Kidney (tissue), 14 donors: ENCODE results near the gene FUBP3. TPM values are rescaled to one million over a fixed set of nuclear protein-coding genes. Genes with fewer than 3 reads are reported as not detected.

Experiments used
- DNase-seq, 5 donors: peaks; one replicate each; pipeline ENCODE4 v3.0.0-alpha.2; 2013 to 2020
- FAIRE-seq: peaks from 2 replicates; lab custom pipeline; 2012; peaks lifted over from hg19 to GRCh38; lab: Jason Lieb, UNC
- H3K27ac ChIP-seq, 2 donors: one replicate each; pipeline ENCODE4 v1.7.0; 2013; ENCODE audit warnings: low read depth in 2 of 2, low read length in 2 of 2, inconsistent platforms in 1 of 2
- H3K27me3 ChIP-seq: one replicate; pipeline ENCODE4 v1.7.1; 2013; ENCODE audit warnings: low read length, inconsistent platforms; ENCODE audit not compliant: control insufficient read depth, insufficient read depth
- H3K36me3 ChIP-seq, 3 donors: one replicate each; pipeline versions ENCODE4 v1.7.0 to v1.7.1; 2013; ENCODE audit warnings: low read length in 3 of 3, control low read depth in 1 of 3, inconsistent platforms in 1 of 3; ENCODE audit not compliant: insufficient read depth in 3 of 3, control insufficient read depth in 2 of 3
- H3K4me1 ChIP-seq, 3 donors: one replicate each; pipeline versions ENCODE4 v1.7.0 to v1.7.1; 2013; ENCODE audit warnings: low read length in 3 of 3, inconsistent platforms in 1 of 3, low read depth in 1 of 3; ENCODE audit not compliant: control insufficient read depth in 2 of 3, insufficient read depth in 2 of 3
- H3K4me3 ChIP-seq, 3 donors: one replicate each; pipeline versions ENCODE4 v1.7.0 to v1.8.1; 2013; ENCODE audit warnings: low read length in 3 of 3, control low read depth in 1 of 3, inconsistent platforms in 1 of 3
- H3K9ac ChIP-seq, 3 donors: one replicate each; pipeline versions ENCODE4 v1.7.0 to v1.7.1; 2013; ENCODE audit warnings: low read length in 3 of 3, control low read depth in 1 of 3, inconsistent platforms in 1 of 3
- H3K9me3 ChIP-seq, 3 donors: one replicate each; pipeline versions ENCODE4 v1.7.0 to v1.7.1; 2013; ENCODE audit warnings: low read length in 3 of 3, control low read depth in 1 of 3, inconsistent platforms in 1 of 3; ENCODE audit not compliant: control insufficient read depth in 2 of 3, insufficient read depth in 1 of 3
- intact Hi-C: fragments of 100-400 bp; cut with DNase I; formaldehyde crosslinking; loops from one replicate; pipeline ENCODE4 v1.11.1; 2022
- polyA plus RNA-seq: library from polyadenylated mRNA; stranded (reverse); fragments of 350-450 nt; fragmentation: Illumina TruSeq; extraction: RNeasy Lipid Tissue Mini Kit (QIAGEN cat#74804); gene quantifications from one replicate; pipeline ENCODE4 v1.2.3, GENCODE V29; 2014; ENCODE audit warnings: low read depth, low replicate concordance; ENCODE audit not compliant: insufficient read depth
- total RNA-seq: library from RNA; stranded (reverse); fragmentation: NEBNext Ultra II Directional; extraction: Animal tissue kit (Norgen Biotek cat#: 25700); gene quantifications from one replicate; pipeline ENCODE4 v1.2.1, GENCODE V29; 2021
- TF ChIP-seq, protein P1 (sequence below): IDR thresholded peaks from 3 replicates; pipeline ENCODE4 v1.5.1; 2012; ENCODE audit warnings: mild to moderate bottlenecking, moderate library complexity, borderline replicate concordance; ENCODE audit not compliant: insufficient read depth; ENCODE audit errors: extremely low read depth
- donor health status: control.
- donor health status: control.
- donor health status: control.
- donor health status: control.
- donor health status: control.
- donor health status: DM: yes; HTN: yes; CAD: no.
- donor health status: Normal renal cell carcinoma (clear cell type).

Gene FUBP3
- total and polyA plus RNA-seq, 2 donors from 2014 or later: 19.4 to 44.1 TPM

DNA sequence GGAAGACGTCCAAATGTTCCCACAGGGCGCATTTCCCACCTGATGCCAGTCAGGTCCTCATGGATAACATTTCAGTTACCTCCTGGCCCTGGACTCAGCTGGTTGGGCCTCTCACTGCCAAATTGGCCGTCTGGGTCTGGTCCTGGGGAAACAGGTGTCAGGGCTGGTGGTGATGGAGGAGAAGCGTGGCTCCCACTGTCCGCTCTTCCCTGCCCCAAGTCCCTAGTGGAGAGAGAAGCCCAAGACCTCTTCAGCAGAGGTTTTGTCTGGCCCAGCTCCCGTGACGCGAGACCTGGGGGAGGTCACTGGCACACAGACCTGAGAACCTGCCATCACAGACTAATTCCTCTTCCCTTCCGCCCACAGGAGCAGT lies 57.3 kb downstream of the FUBP3 start:
- TF ChIP-seq, protein P1, sequence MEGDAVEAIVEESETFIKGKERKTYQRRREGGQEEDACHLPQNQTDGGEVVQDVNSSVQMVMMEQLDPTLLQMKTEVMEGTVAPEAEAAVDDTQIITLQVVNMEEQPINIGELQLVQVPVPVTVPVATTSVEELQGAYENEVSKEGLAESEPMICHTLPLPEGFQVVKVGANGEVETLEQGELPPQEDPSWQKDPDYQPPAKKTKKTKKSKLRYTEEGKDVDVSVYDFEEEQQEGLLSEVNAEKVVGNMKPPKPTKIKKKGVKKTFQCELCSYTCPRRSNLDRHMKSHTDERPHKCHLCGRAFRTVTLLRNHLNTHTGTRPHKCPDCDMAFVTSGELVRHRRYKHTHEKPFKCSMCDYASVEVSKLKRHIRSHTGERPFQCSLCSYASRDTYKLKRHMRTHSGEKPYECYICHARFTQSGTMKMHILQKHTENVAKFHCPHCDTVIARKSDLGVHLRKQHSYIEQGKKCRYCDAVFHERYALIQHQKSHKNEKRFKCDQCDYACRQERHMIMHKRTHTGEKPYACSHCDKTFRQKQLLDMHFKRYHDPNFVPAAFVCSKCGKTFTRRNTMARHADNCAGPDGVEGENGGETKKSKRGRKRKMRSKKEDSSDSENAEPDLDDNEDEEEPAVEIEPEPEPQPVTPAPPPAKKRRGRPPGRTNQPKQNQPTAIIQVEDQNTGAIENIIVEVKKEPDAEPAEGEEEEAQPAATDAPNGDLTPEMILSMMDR: no peak
- H3K9me3 ChIP-seq: no peaks in the 10 kb centered on the region
- H3K4me3 ChIP-seq: no peak overlapping the region
- DNase-seq (no peak), FAIRE-seq (no peak)
- no peak overlapping the region for H3K27ac ChIP-seq
- no peaks in the 10 kb centered on the region for H3K27me3 ChIP-seq
- intact Hi-C loops: no loop called here
- peaks cover 0 to 15% (median 5%) of the 10 kb centered on the region in 3 donors for H3K36me3 ChIP-seq
- H3K9ac ChIP-seq: no peak overlapping the region
- H3K4me1 ChIP-seq: no peaks in the 10 kb centered on the region

DNA sequence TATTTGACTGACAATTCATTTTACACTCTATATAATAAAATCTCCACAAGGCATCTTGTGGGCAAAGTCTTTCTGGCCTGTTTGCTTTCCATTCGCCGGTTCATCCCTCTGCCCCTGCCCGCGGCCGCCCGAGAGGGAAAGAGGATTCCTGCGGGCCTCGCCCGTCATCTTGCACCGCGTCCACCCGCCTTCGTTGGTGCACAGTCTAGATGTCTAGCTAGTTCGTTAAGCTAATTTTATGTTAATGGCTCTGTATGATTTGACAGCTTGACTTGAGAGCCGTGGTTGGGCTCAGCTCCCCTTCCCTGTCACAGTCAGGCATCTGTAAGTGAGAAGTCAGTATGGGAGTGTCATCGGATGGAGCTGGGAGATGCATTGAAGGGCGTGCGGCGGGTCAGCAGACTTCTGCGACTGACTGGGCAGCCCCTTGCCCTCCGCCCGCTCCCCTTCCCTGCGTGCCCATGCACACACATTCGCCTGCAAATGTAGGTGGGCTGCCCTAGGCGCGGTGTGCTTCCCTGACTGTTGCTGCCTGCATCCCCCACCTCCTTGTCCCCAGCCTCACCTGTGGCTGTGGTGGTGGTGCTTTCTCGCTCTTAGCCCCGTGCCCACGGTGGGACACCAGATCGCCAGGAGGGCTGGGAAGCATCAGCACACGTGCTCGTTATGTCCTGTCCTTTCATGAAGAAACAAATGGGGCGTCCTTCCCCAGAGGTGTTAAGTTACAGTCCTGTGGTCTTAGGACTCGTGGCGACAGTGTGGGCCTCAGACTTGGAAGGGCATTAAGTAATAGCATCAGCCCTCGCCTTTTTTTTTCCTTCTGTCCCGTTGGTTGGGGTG lies 59.1 kb downstream of the FUBP3 start:
- Histone ChIP-seq H3K27me3 (no peaks in the 10 kb centered on the region), H3K9ac (no peak overlapping the region), H3K36me3 (peaks cover 0 to 5% (median 0%) of the 10 kb centered on the region in 3 donors), H3K4me3 (no peak overlapping the region), H3K4me1 (no peaks in the 10 kb centered on the region), H3K27ac (no peak overlapping the region), H3K9me3 (no peaks in the 10 kb centered on the region)
- TF ChIP-seq, protein P1: no peak
- FAIRE-seq (no peak), DNase-seq (peak in 3 of 5 donors; percentile 39 to 60 (median 59))
- intact Hi-C loops: no loop called here

DNA sequence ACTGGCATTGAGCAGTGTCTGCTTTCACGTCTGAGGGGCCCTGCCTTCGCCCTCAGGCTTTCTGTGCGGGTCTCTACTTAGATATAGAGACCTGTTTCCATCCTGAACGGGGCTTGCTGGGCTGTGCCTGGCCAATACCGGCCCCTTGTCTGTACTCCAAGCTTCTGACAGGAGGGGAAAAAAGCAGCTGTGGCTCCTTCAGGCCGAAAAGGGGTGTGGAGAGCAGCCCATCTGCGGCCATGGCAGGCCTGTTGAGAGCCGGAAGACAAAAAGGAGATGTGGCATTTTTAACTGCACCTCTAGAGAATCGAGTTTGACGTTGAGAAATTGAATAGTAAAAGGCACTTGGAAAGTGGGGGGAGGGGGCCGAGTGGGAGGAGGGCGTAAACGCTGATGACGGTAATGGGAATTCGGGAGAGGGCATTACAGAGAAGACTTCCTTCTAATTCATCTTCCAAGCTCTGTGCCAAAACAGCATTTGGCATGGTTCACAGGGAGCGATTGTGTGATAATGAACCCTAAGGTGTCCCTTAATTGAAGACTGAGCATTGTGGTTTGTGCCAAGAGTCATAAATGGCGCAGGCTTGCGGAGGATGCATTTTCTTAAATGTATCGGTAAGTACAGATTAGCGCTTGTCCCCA lies 59.9 kb downstream of the FUBP3 start:
- peak in 2 of 5 donors; percentile 13 for DNase-seq
- Histone ChIP-seq H3K27ac (no peak overlapping the region), H3K4me1 (no peaks in the 10 kb centered on the region), H3K9ac (no peak overlapping the region), H3K27me3 (no peaks in the 10 kb centered on the region), H3K9me3 (no peaks in the 10 kb centered on the region), H3K36me3 (peaks cover 0 to 5% (median 0%) of the 10 kb centered on the region in 3 donors), H3K4me3 (no peak overlapping the region)
- intact Hi-C loops: no loop called here
- no peak for FAIRE-seq
- TF ChIP-seq, protein P1: no peak
